SK-N-SH (cell line): ENCODE results near the gene UQCR10.

Source experiments
- CTCF ChIP-seq: fragments of 200-600 bp; sonication (generic); IDR thresholded peaks from 2 replicates; pipeline ENCODE4 v1.6.1; 2017; ENCODE audit warnings: antibody characterized with exemption, mild to moderate bottlenecking, moderate library complexity
- EP300 ChIP-seq, 2 experiments: IDR thresholded peaks; 2 replicates each; pipeline versions ENCODE4 v1.4.0 to v1.6.1; 2012; ENCODE audit warnings: borderline replicate concordance in 1 of 2, low read depth in 1 of 2, low read length in 1 of 2
- GABPA ChIP-seq: IDR thresholded peaks from 2 replicates; pipeline ENCODE4 v1.4.0; 2012; ENCODE audit warnings: low read depth, mild to moderate bottlenecking
- JUND ChIP-seq: IDR thresholded peaks from 2 replicates; pipeline ENCODE4 v1.4.0; 2012
- PBX3 ChIP-seq: IDR thresholded peaks from 2 replicates; pipeline ENCODE4; 2012
- REST ChIP-seq: IDR thresholded peaks from 2 replicates; pipeline ENCODE4 v1.6.1; 2012; ENCODE audit warnings: mild to moderate bottlenecking, low read depth, low read length, moderate library complexity
- SIN3A ChIP-seq: IDR thresholded peaks from 2 replicates; pipeline ENCODE4 v1.6.1; 2012; ENCODE audit warnings: low read depth, mild to moderate bottlenecking, low read length, moderate library complexity, borderline replicate concordance
- YY1 ChIP-seq: IDR thresholded peaks from 2 replicates; pipeline ENCODE4 v1.4.0; 2012; ENCODE audit warnings: low read depth, mild to moderate bottlenecking

- TF ChIP-seq SIN3A, result no peak
- no peak for TF ChIP-seq CTCF
- TF ChIP-seq GABPA, result no peak
- no peak for TF ChIP-seq EP300 (IDR thresholded peaks at IDR 0.05; ENCODE audit: borderline replicate concordance in 1 of 2, low read depth in 1 of 2, low read length in 1 of 2)
- TF ChIP-seq JUND, result no peak
- no peak for TF ChIP-seq PBX3
- no peak for TF ChIP-seq REST
- TF ChIP-seq YY1, result no peak
Observed at GRCh38 chr22:29810216-29810615, 43.0 kb downstream of the UQCR10 start.
